H1 (cell line): Measurements from ENCODE around the gene PHACTR1. TPM values are rescaled to one million over a fixed set of nuclear protein-coding genes. Genes with fewer than 3 reads are reported as not detected.

Experiments
- RNF2 ChIP-seq: fragments of 200-900, 300-1000 bp; sonication (generic); IDR thresholded peaks from 2 replicates; pipeline ENCODE4 v1.7.1; 2016; ENCODE audit warnings: borderline replicate concordance, low read depth, mild to moderate bottlenecking, antibody characterized with exemption, low read length; ENCODE audit not compliant: poor library complexity, severe bottlenecking; ENCODE audit errors: missing control alignments
- SAP30 ChIP-seq: fragments of 300-600 bp; sonication (generic); IDR thresholded peaks from 2 replicates; pipeline ENCODE4 v1.7.1; 2012; ENCODE audit warnings: low read length, moderate library complexity, mild to moderate bottlenecking, inconsistent platforms; ENCODE audit not compliant: insufficient read depth, insufficient replicate concordance
- SP2 ChIP-seq: IDR thresholded peaks from 2 replicates; pipeline ENCODE4 v1.6.1; 2012; ENCODE audit warnings: mild to moderate bottlenecking, low read length, inconsistent platforms
- SUZ12 ChIP-seq: fragments of 200-600 bp; sonication (generic); IDR thresholded peaks from 2 replicates; pipeline ENCODE4 v1.6.1; 2012; ENCODE audit warnings: mild to moderate bottlenecking, inconsistent platforms, low read length, moderate library complexity, mixed read lengths
- USF2 ChIP-seq: IDR thresholded peaks from 2 replicates; pipeline ENCODE4 v1.6.1; 2011; ENCODE audit warnings: low read length, improper control_type of control experiment
- YY1 ChIP-seq: IDR thresholded peaks from 2 replicates; pipeline ENCODE4 v1.6.1; 2011; ENCODE audit warnings: low read depth, mild to moderate bottlenecking, low read length
- ZNF274 ChIP-seq: IDR thresholded peaks from 2 replicates; pipeline ENCODE4 v1.7.0; 2012; ENCODE audit warnings: low read length, borderline replicate concordance; ENCODE audit errors: extremely low read depth
- polyA plus RNA-seq, 7 experiments: library from polyadenylated mRNA; depleted of rRNA in 3 of 7; stranded (reverse) in 5 of 7; unstranded in 2 of 7; fragments of >200 nt in 5 of 7; fragments of 200-250 nt in 2 of 7; gene quantifications; 1 replicate in 5 of 7; 2 replicates in 1 of 7; 4 replicates in 1 of 7; pipeline versions ENCODE4 v1.2.1 to v1.2.3, GENCODE V29; 2011 to 2013; ENCODE audit warnings: missing spikeins in 2 of 7, mixed read lengths in 2 of 7
- total RNA-seq: library from RNA; stranded (reverse); fragmentation: NEBNext Ultra II Directional; extraction: Animal tissue kit (Norgen Biotek cat#: 25700); gene quantifications from 2 replicates; pipeline ENCODE4 v1.2.1, GENCODE V29; 2021

PHACTR1 gene
- total and polyA plus RNA-seq, 2 of the 8 experiments (the other 6 are each of a cell fraction or from before 2014, with no cell fraction given) = 3.9 to 17.1 TPM

- no peak for TF ChIP-seq SUZ12
- no peak for TF ChIP-seq ZNF274
- no peak for TF ChIP-seq SAP30
- TF ChIP-seq RNF2 = no peak
- no peak for TF ChIP-seq USF2
- TF ChIP-seq YY1 = no peak
- no peak for TF ChIP-seq SP2
Measured at GRCh38 chr6:12939314-12939713, 222.7 kb downstream of the PHACTR1 start (continued).
